H1 (cell line): ENCODE data around the gene NCK2. TPM values are rescaled to one million over a fixed set of nuclear protein-coding genes. Genes with fewer than 3 reads are reported as not detected.

Source experiments
- CTCF ChIA-PET: fragments of 300-600 bp; sonication (Branson Sonifier 250); formaldehyde crosslinking; loops from one replicate; lab custom pipeline; 2021; ENCODE audit not compliant: partially characterized antibody; lab: Charles Lee
- POLR2A ChIA-PET: fragments of 300-600 bp; sonication (Branson Sonifier 250); formaldehyde crosslinking; loops from one replicate; lab custom pipeline; 2021; ENCODE audit warnings: inconsistent platforms; ENCODE audit not compliant: partially characterized antibody; lab: Charles Lee
- DNase-seq, 2 experiments: peaks; one replicate each; pipeline versions ENCODE4 v3.0.0 to v3.0.0-alpha.2; 2010 to 2022; ENCODE audit warnings: low spot score in 2 of 2, low read depth in 1 of 2, mixed read lengths in 1 of 2
- FAIRE-seq: peaks from 2 replicates; lab custom pipeline; 2011; peaks lifted over from hg19 to GRCh38; lab: Jason Lieb, UNC
- H2AFZ ChIP-seq: 2 replicates; pipeline ENCODE4 v1.8.1; 2012; ENCODE audit warnings: low read length, inconsistent platforms
- H2AK5ac ChIP-seq: 2 replicates; pipeline ENCODE4 v1.6.1; 2013; ENCODE audit warnings: low read depth, low read length
- H2BK120ac ChIP-seq: replicated peaks from 2 replicates; pipeline ENCODE3; 2013; ENCODE audit warnings: low read depth, low read length, inconsistent platforms
- H2BK12ac ChIP-seq: 2 replicates; pipeline ENCODE4 v1.6.1; 2013; ENCODE audit warnings: low read depth, low read length
- H2BK15ac ChIP-seq: 2 replicates; pipeline ENCODE4 v1.6.1; 2013; ENCODE audit warnings: low read length
- H2BK20ac ChIP-seq: 2 replicates; pipeline ENCODE4 v1.6.1; 2013; ENCODE audit warnings: low read length
- H2BK5ac ChIP-seq: 2 replicates; pipeline ENCODE4 v1.6.1; 2013; ENCODE audit warnings: low read depth, low read length
- H3K14ac ChIP-seq: 2 replicates; pipeline ENCODE4 v1.6.1; 2013; ENCODE audit warnings: inconsistent platforms; ENCODE audit not compliant: insufficient read length
- H3K18ac ChIP-seq: 2 replicates; pipeline ENCODE4 v1.6.1; 2013; ENCODE audit warnings: low read length; ENCODE audit errors: extremely low read depth
- H3K23ac ChIP-seq: 2 replicates; pipeline ENCODE4 v1.6.1; 2013; ENCODE audit warnings: inconsistent platforms; ENCODE audit not compliant: insufficient read length
- H3K23me2 ChIP-seq: 2 replicates; pipeline ENCODE4 v1.6.1; 2013; ENCODE audit warnings: low read depth, low read length
- H3K27ac ChIP-seq: 2 replicates; pipeline ENCODE4 v1.6.1; 2011; ENCODE audit warnings: low read depth, low read length, inconsistent platforms
- H3K27me3 ChIP-seq, 4 experiments: replicated peaks in 1 of 4; 1 replicate in 1 of 4; 2 replicates in 3 of 4; pipeline versions ENCODE4 v1.6.1 to v1.8.1; 2011 to 2013; ENCODE audit warnings: low read length in 3 of 4, mild to moderate bottlenecking in 3 of 4, inconsistent platforms in 2 of 4, mixed read lengths in 2 of 4, moderate library complexity in 1 of 4; ENCODE audit not compliant: control insufficient read depth in 3 of 4, insufficient read depth in 3 of 4; ENCODE audit errors: extremely low read depth in 1 of 4
- H3K36me3 ChIP-seq, 4 experiments: 2 replicates each; pipeline versions ENCODE4 v1.6.1 to v1.8.1; 2011 to 2013; ENCODE audit warnings: mild to moderate bottlenecking in 4 of 4, low read length in 3 of 4, moderate library complexity in 2 of 4, control low read depth in 1 of 4, inconsistent platforms in 1 of 4; ENCODE audit not compliant: insufficient read depth in 4 of 4, control insufficient read depth in 2 of 4
- H3K4ac ChIP-seq: replicated peaks from 2 replicates; pipeline ENCODE3; 2013; ENCODE audit warnings: low read length, low read depth, mixed read lengths, inconsistent platforms; ENCODE audit not compliant: insufficient read length
- H3K4me1 ChIP-seq, 4 experiments: replicated peaks in 1 of 4; 1 replicate in 1 of 4; 2 replicates in 3 of 4; pipeline versions ENCODE4 v1.6.1 to v1.8.1; 2011 to 2013; ENCODE audit warnings: low read length in 3 of 4, inconsistent platforms in 2 of 4, mixed read lengths in 1 of 4; ENCODE audit not compliant: insufficient read depth in 4 of 4, control insufficient read depth in 3 of 4
- H3K4me2 ChIP-seq, 2 experiments: 2 replicates each; pipeline versions ENCODE4 v1.6.1 to v1.8.1; 2011 to 2013; ENCODE audit warnings: low read depth in 2 of 2, low read length in 2 of 2, control low read depth in 1 of 2, inconsistent platforms in 1 of 2, mild to moderate bottlenecking in 1 of 2; ENCODE audit not compliant: insufficient read depth in 1 of 2
- H3K4me3 ChIP-seq, 4 experiments: fragments of 200-600, 300-600 bp in 1 of 4; sonication (generic), shearing (Covaris generic), sonication (Bioruptor Twin) in 1 of 4; 2 replicates each; pipeline versions ENCODE4 v1.5.1 to v1.8.1; 2011 to 2016; ENCODE audit warnings: low read length in 4 of 4, low read depth in 3 of 4, control low read depth in 2 of 4, inconsistent platforms in 2 of 4, mild to moderate bottlenecking in 2 of 4, mixed read lengths in 1 of 4, moderate library complexity in 1 of 4; ENCODE audit not compliant: insufficient read depth in 2 of 4; ENCODE audit errors: extremely low read depth in 1 of 4
- H3K56ac ChIP-seq: replicated peaks from 2 replicates; pipeline ENCODE3; 2013; ENCODE audit warnings: low read depth, mild to moderate bottlenecking, mixed read lengths, low read length, inconsistent platforms; ENCODE audit not compliant: insufficient read length
- H3K79me1 ChIP-seq: 2 replicates; pipeline ENCODE4 v1.6.1; 2013; ENCODE audit warnings: low read depth, low read length, control low read depth
- H3K79me2 ChIP-seq, 2 experiments: 2 replicates each; pipeline versions ENCODE4 v1.6.1 to v1.8.1; 2012 to 2013; ENCODE audit warnings: low read length in 2 of 2, mild to moderate bottlenecking in 2 of 2, inconsistent platforms in 1 of 2; ENCODE audit not compliant: insufficient read depth in 2 of 2, control insufficient read depth in 1 of 2
- H3K9ac ChIP-seq, 4 experiments: replicated peaks in 1 of 4; 1 replicate in 1 of 4; 2 replicates in 3 of 4; pipeline versions ENCODE4 v1.6.1 to v1.8.1; 2011 to 2013; ENCODE audit warnings: low read depth in 3 of 4, low read length in 3 of 4, control low read depth in 2 of 4, mild to moderate bottlenecking in 2 of 4, moderate library complexity in 2 of 4, inconsistent platforms in 1 of 4; ENCODE audit errors: extremely low read depth in 1 of 4
- H3K9me3 ChIP-seq, 2 experiments: 2 replicates each; pipeline versions ENCODE4 v1.6.1 to v1.8.1; 2012 to 2013; ENCODE audit warnings: mild to moderate bottlenecking in 2 of 2, moderate library complexity in 2 of 2, control low read depth in 1 of 2, inconsistent platforms in 1 of 2, low read depth in 1 of 2, low read length in 1 of 2, mixed read lengths in 1 of 2; ENCODE audit not compliant: insufficient read depth in 2 of 2
- H4K20me1 ChIP-seq, 2 experiments: replicated peaks in 1 of 2; 2 replicates each; pipeline versions ENCODE3 to v1.8.1; 2011 to 2013; ENCODE audit warnings: inconsistent platforms in 2 of 2, low read length in 2 of 2, mild to moderate bottlenecking in 1 of 2; ENCODE audit not compliant: insufficient read depth in 2 of 2, control insufficient read depth in 1 of 2
- H4K5ac ChIP-seq: 2 replicates; pipeline ENCODE4 v1.6.1; 2013; ENCODE audit warnings: low read length, low read depth, mixed read lengths, inconsistent platforms; ENCODE audit not compliant: insufficient read length
- H4K8ac ChIP-seq: 2 replicates; pipeline ENCODE4 v1.8.0; 2013; ENCODE audit warnings: mild to moderate bottlenecking, moderate library complexity, low read length, inconsistent platforms; ENCODE audit not compliant: insufficient read depth; ENCODE audit errors: extremely low read depth
- H4K91ac ChIP-seq: replicated peaks from 2 replicates; pipeline ENCODE3; 2013; ENCODE audit warnings: low read length, mixed read lengths, inconsistent platforms; ENCODE audit not compliant: insufficient read length
- E2F6 ChIP-seq: IDR thresholded peaks from 2 replicates; pipeline ENCODE4 v1.6.1; 2012; ENCODE audit warnings: inconsistent platforms
- EGR1 ChIP-seq: IDR thresholded peaks from 2 replicates; pipeline ENCODE4 v1.6.1; 2011; ENCODE audit warnings: low read depth, low read length, borderline replicate concordance
- JUND ChIP-seq: IDR thresholded peaks from 2 replicates; pipeline ENCODE4 v1.6.1; 2011; ENCODE audit warnings: mild to moderate bottlenecking, improper control_type of control experiment, low read length
- KDM5A ChIP-seq: fragments of 200-600 bp; IDR thresholded peaks from 2 replicates; pipeline ENCODE4 v1.7.1; 2012; ENCODE audit warnings: mild to moderate bottlenecking, low read length, inconsistent platforms, mixed read lengths
- MAFK ChIP-seq: IDR thresholded peaks from 2 replicates; pipeline ENCODE4 v1.6.1; 2012; ENCODE audit warnings: low read depth, mild to moderate bottlenecking, improper control_type of control experiment, low read length
- MAX ChIP-seq: IDR thresholded peaks from 2 replicates; pipeline ENCODE4 v1.6.1; 2012; ENCODE audit warnings: inconsistent platforms
- POLR2A ChIP-seq, 2 experiments: IDR thresholded peaks; 1 replicate in 1 of 2; 2 replicates in 1 of 2; pipeline ENCODE4 v1.6.1; 2011; ENCODE audit warnings: low read depth in 2 of 2, low read length in 2 of 2, mild to moderate bottlenecking in 2 of 2; ENCODE audit errors: control extremely low read depth in 1 of 2
- RFX5 ChIP-seq: IDR thresholded peaks from 2 replicates; pipeline ENCODE4 v1.6.1; 2011; ENCODE audit warnings: low read depth, low read length, improper control_type of control experiment, borderline replicate concordance
- TAF7 ChIP-seq: optimal IDR thresholded peaks from 2 replicates; pipeline ENCODE3; 2011; ENCODE audit warnings: low read depth, mild to moderate bottlenecking, inconsistent platforms, low read length, moderate library complexity, borderline replicate concordance
- YY1 ChIP-seq: IDR thresholded peaks from 2 replicates; pipeline ENCODE4 v1.6.1; 2011; ENCODE audit warnings: low read depth, mild to moderate bottlenecking, low read length
- ZNF274 ChIP-seq: IDR thresholded peaks from 2 replicates; pipeline ENCODE4 v1.7.0; 2012; ENCODE audit warnings: low read length, borderline replicate concordance; ENCODE audit errors: extremely low read depth
- WGBS, 2 experiments: shearing (Covaris generic) in 1 of 2; methylation state at CpG; one replicate each; pipeline versions ENCODE4 v1.1.6 to v1.1.7; 2013 to 2015; ENCODE audit warnings: low lambda C conversion rate in 2 of 2, mixed read lengths in 2 of 2, inconsistent platforms in 1 of 2, low coverage in 1 of 2, missing lambda C conversion rate in 1 of 2; ENCODE audit not compliant: insufficient replicate concordance in 2 of 2, insufficient coverage in 1 of 2, insufficient read length in 1 of 2; ENCODE audit errors: extremely low coverage in 1 of 2, missing lambda C conversion rate in 1 of 2; 5-methylcytosine and 5-hydroxymethylcytosine counted together
- polyA plus RNA-seq, 7 experiments: library from polyadenylated mRNA; depleted of rRNA in 3 of 7; stranded (reverse) in 5 of 7; unstranded in 2 of 7; fragments of >200 nt in 5 of 7; fragments of 200-250 nt in 2 of 7; gene quantifications; 1 replicate in 5 of 7; 2 replicates in 1 of 7; 4 replicates in 1 of 7; pipeline versions ENCODE4 v1.2.1 to v1.2.3, GENCODE V29; 2011 to 2013; ENCODE audit warnings: missing spikeins in 2 of 7, mixed read lengths in 2 of 7
- total RNA-seq: library from RNA; stranded (reverse); fragmentation: NEBNext Ultra II Directional; extraction: Animal tissue kit (Norgen Biotek cat#: 25700); gene quantifications from 2 replicates; pipeline ENCODE4 v1.2.1, GENCODE V29; 2021
- TF ChIP-seq, protein P1 (sequence below): IDR thresholded peaks from 2 replicates; pipeline ENCODE4 v1.6.1; 2012; ENCODE audit warnings: low read length, inconsistent platforms

NCK2 gene
- total and polyA plus RNA-seq, 2 of the 8 experiments (the other 6 are each of a cell fraction or from before 2014, with no cell fraction given), result 30.3 to 65.7 TPM

- Histone ChIP-seq H2BK15ac (no peak overlapping the region), H2AFZ (no peak overlapping the region), H3K4me2 (no peak overlapping the region), H3K18ac (no peak overlapping the region), H2BK5ac (no peak overlapping the region), H3K27me3 (no peaks in the 10 kb centered on the region), H3K27ac (no peak overlapping the region), H3K36me3 (peaks cover 0 to 3% (median 1%) of the 10 kb centered on the region in 4 experiments; a peak in 2 of 8 replicates), H3K14ac (no peak overlapping the region), H3K4me1 (peaks cover 0 to 3% (median 2%) of the 10 kb centered on the region in 4 experiments; a peak in 4 of 7 replicates), H2BK120ac (no peak overlapping the region), H3K79me1 (peaks cover 10% of the 10 kb centered on the region), H4K91ac (no peak overlapping the region), H3K4ac (no peak overlapping the region), H3K4me3 (no peak overlapping the region), H2BK20ac (no peak overlapping the region), H3K56ac (no peak overlapping the region), H4K5ac (no peak overlapping the region), H3K23me2 (no peaks in the 10 kb centered on the region), H2BK12ac (no peak overlapping the region), H3K23ac (no peak overlapping the region), H3K9me3 (no peaks in the 10 kb centered on the region), H4K8ac (no peak overlapping the region), H2AK5ac (no peak overlapping the region), H3K9ac (no peak overlapping the region), H3K79me2 (peaks cover 0 to 58% of the 10 kb centered on the region in 2 experiments; a peak in 2 of 4 replicates), H4K20me1 (peaks cover 6 to 23% of the 10 kb centered on the region in 2 experiments)
- FAIRE-seq (no peak), DNase-seq (no peak)
- 92% methylated on average over 7 of the region's 7 CpGs; no CpG with 5 or more reads in 1 of the 2 experiments for WGBS, 2 experiments
- POLR2A ChIA-PET, result interaction anchor here (1.2 kb wide), 1 partner anchor 14 kb away, joined by 3 read pairs; no protein-coding TSS in a partner anchor
- CTCF ChIA-PET, result interaction anchor here (0.5 kb wide), 1 partner anchor 393 kb away, joined by 3 read pairs; no protein-coding TSS in a partner anchor
- TF ChIP-seq, protein P1, sequence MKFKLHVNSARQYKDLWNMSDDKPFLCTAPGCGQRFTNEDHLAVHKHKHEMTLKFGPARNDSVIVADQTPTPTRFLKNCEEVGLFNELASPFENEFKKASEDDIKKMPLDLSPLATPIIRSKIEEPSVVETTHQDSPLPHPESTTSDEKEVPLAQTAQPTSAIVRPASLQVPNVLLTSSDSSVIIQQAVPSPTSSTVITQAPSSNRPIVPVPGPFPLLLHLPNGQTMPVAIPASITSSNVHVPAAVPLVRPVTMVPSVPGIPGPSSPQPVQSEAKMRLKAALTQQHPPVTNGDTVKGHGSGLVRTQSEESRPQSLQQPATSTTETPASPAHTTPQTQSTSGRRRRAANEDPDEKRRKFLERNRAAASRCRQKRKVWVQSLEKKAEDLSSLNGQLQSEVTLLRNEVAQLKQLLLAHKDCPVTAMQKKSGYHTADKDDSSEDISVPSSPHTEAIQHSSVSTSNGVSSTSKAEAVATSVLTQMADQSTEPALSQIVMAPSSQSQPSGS, result no peak
- TF ChIP-seq EGR1 (no peak), KDM5A (no peak), MAX (no peak), TAF7 (no peak), MAFK (no peak), JUND (no peak), POLR2A (IDR thresholded peaks at IDR 0.05; ENCODE audit: control extremely low read depth in 1 of 2, low read depth in 2 of 2, low read length in 2 of 2) (no peak), YY1 (no peak), E2F6 (no peak), ZNF274 (no peak), RFX5 (no peak)
Observed at GRCh38 chr2:105815401-105815800, 70.7 kb downstream of the NCK2 start.
